Neural progenitor cell (in vitro differentiated cells): Measurements from ENCODE around the gene PTPRK. TPM values are rescaled to one million over a fixed set of nuclear protein-coding genes. Genes with fewer than 3 reads are reported as not detected.
A peak's percentile ranks its signal among the peaks of the same experiment; 100 is the strongest.

Source experiments
- DNase-seq: peaks from one replicate; pipeline ENCODE4 v3.0.0-alpha.2; 2016; ENCODE audit warnings: low spot score
- H2AFZ ChIP-seq: fragments of 200-600 bp; sonication (generic); replicated peaks from 2 replicates; pipeline ENCODE4 v1.6.1; 2016; ENCODE audit warnings: antibody characterized with exemption
- H3F3A ChIP-seq: fragments of 200-600 bp; sonication (generic); 2 replicates; pipeline ENCODE4 v1.6.1; 2016; ENCODE audit warnings: antibody characterized with exemption, low read depth
- H3K27ac ChIP-seq: fragments of 200-600 bp; sonication (generic); 2 replicates; pipeline ENCODE4 v1.5.1; 2016; ENCODE audit warnings: mild to moderate bottlenecking
- H3K27me3 ChIP-seq: fragments of 200-600 bp; sonication (generic); 2 replicates; pipeline ENCODE4 v1.6.1; 2016; ENCODE audit warnings: mild to moderate bottlenecking, moderate library complexity
- H3K36me3 ChIP-seq: fragments of 200-600 bp; sonication (generic); 2 replicates; pipeline ENCODE4 v1.5.1; 2016
- H3K4me1 ChIP-seq: fragments of 200-600 bp; sonication (generic); 2 replicates; pipeline ENCODE4 v1.6.1; 2016; ENCODE audit warnings: mixed run types
- H3K4me2 ChIP-seq: fragments of 200-600 bp; sonication (generic); 2 replicates; pipeline ENCODE4 v1.6.1; 2016
- H3K4me3 ChIP-seq: fragments of 200-600 bp; sonication (generic); 2 replicates; pipeline ENCODE4 v1.5.1; 2016
- H3K79me2 ChIP-seq: fragments of 200-600 bp; sonication (generic); 2 replicates; pipeline ENCODE4 v1.6.1; 2016; ENCODE audit warnings: low read depth
- H3K9ac ChIP-seq: fragments of 200-600 bp; sonication (generic); 2 replicates; pipeline ENCODE4 v1.6.1; 2016
- H3K9me3 ChIP-seq: fragments of 200-600 bp; sonication (generic); 2 replicates; pipeline ENCODE4 v1.5.1; 2016; ENCODE audit warnings: low read depth
- H4K20me1 ChIP-seq: fragments of 200-600 bp; sonication (generic); 2 replicates; pipeline ENCODE4 v1.6.1; 2016; ENCODE audit warnings: low read depth
- H3K27ac Mint-ChIP-seq: 3 replicates; pipeline ENCODE4 v1.8.0; 2021; ENCODE audit warnings: mixed read lengths
- H3K27me3 Mint-ChIP-seq: 2 replicates; pipeline ENCODE4 v1.8.0; 2022; ENCODE audit warnings: low read depth, mild to moderate bottlenecking, inconsistent platforms, moderate library complexity, mixed read lengths; ENCODE audit not compliant: insufficient read depth
- H3K36me3 Mint-ChIP-seq: 3 replicates; pipeline ENCODE4 v1.8.0; 2021; ENCODE audit warnings: mixed read lengths
- H3K4me1 Mint-ChIP-seq: 3 replicates; pipeline ENCODE4 v1.8.0; 2021; ENCODE audit warnings: mixed read lengths
- H3K4me3 Mint-ChIP-seq: 3 replicates; pipeline ENCODE4 v1.8.0; 2021; ENCODE audit warnings: mild to moderate bottlenecking, moderate library complexity, mixed read lengths
- H3K9me3 Mint-ChIP-seq: 3 replicates; pipeline ENCODE4 v1.8.0; 2020; ENCODE audit warnings: mixed read lengths
- EZH2 ChIP-seq: fragments of 200-600 bp; sonication (generic); IDR thresholded peaks from 2 replicates; pipeline ENCODE4 v1.6.1; 2017; ENCODE audit warnings: antibody characterized with exemption, mild to moderate bottlenecking, moderate library complexity
- EZH2phosphoT487 ChIP-seq: fragments of 200-600 bp; sonication (generic); IDR thresholded peaks from 2 replicates; pipeline ENCODE4 v1.6.1; 2017; ENCODE audit warnings: antibody characterized with exemption
- total RNA-seq: library from RNA; depleted of rRNA; stranded (reverse); fragments of >200 nt; gene quantifications from 2 replicates; pipeline ENCODE4 v1.2.3, GENCODE V29; 2015; ENCODE audit warnings: low replicate concordance
- TF ChIP-seq, protein P1 (sequence below): fragments of 200-600 bp; sonication (generic); IDR thresholded peaks from 2 replicates; pipeline ENCODE4 v1.5.1; 2017; ENCODE audit warnings: antibody characterized with exemption, mild to moderate bottlenecking

The PTPRK gene
- total RNA-seq, 1 donor from 2014 or later: 35.0 TPM

DNA sequence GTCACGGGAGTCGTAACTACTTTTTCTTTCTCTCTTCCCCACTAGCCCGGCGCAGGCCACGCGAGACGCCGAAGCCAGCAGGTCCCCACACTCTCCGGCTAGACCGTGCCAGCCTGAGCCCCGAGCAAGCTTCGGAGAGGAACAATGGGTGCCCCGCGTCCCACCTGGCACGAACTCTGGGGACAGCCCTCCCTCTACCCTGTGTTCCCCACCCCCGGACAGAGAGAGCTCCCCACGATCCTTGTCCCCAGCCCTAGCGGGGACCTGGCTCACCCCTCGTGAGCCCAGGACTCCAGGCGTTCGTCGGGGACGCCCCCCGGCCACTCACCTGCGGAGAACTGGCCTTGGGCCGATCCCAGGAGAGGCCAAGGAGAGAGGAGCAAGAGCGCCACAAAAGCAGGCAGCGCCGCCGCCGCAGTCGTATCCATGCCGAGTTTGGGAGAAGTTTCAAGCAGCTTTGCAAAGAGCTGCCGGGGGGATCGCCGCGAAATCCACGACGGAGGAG is 416 bp downstream of the PTPRK start:
- H3K4me1 ChIP-seq: peaks cover 14% of the 10 kb centered on the region
- peak overlapping the region; percentile 84 for H2AFZ ChIP-seq
- H3K4me3 ChIP-seq: peak overlapping the region; percentile 64
- H4K20me1 ChIP-seq: peaks cover 34% of the 10 kb centered on the region
- peaks cover 13% of the 10 kb centered on the region for H3F3A ChIP-seq
- no peaks in the 10 kb centered on the region for H3K36me3 ChIP-seq
- Mint-ChIP-seq H3K4me1 (peaks cover 33% of the 10 kb centered on the region), H3K27ac (peak overlapping the region; percentile 96), H3K4me3 (peak overlapping the region; percentile 97), H3K36me3 (no peaks in the 10 kb centered on the region), H3K27me3 (no peaks in the 10 kb centered on the region), H3K9me3 (no peaks in the 10 kb centered on the region)
- H3K4me2 ChIP-seq: peak overlapping the region; percentile 95
- H3K9ac ChIP-seq: peak overlapping the region; percentile 75
- no peaks in the 10 kb centered on the region for H3K27me3 ChIP-seq
- DNase-seq: no peak
- H3K9me3 ChIP-seq: no peaks in the 10 kb centered on the region
- no peak for TF ChIP-seq EZH2phosphoT487
- TF ChIP-seq EZH2: no peak
- TF ChIP-seq, protein P1, sequence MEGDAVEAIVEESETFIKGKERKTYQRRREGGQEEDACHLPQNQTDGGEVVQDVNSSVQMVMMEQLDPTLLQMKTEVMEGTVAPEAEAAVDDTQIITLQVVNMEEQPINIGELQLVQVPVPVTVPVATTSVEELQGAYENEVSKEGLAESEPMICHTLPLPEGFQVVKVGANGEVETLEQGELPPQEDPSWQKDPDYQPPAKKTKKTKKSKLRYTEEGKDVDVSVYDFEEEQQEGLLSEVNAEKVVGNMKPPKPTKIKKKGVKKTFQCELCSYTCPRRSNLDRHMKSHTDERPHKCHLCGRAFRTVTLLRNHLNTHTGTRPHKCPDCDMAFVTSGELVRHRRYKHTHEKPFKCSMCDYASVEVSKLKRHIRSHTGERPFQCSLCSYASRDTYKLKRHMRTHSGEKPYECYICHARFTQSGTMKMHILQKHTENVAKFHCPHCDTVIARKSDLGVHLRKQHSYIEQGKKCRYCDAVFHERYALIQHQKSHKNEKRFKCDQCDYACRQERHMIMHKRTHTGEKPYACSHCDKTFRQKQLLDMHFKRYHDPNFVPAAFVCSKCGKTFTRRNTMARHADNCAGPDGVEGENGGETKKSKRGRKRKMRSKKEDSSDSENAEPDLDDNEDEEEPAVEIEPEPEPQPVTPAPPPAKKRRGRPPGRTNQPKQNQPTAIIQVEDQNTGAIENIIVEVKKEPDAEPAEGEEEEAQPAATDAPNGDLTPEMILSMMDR: no peak
- H3K27ac ChIP-seq: peak overlapping the region; percentile 95
- H3K79me2 ChIP-seq: peaks cover 46% of the 10 kb centered on the region

DNA sequence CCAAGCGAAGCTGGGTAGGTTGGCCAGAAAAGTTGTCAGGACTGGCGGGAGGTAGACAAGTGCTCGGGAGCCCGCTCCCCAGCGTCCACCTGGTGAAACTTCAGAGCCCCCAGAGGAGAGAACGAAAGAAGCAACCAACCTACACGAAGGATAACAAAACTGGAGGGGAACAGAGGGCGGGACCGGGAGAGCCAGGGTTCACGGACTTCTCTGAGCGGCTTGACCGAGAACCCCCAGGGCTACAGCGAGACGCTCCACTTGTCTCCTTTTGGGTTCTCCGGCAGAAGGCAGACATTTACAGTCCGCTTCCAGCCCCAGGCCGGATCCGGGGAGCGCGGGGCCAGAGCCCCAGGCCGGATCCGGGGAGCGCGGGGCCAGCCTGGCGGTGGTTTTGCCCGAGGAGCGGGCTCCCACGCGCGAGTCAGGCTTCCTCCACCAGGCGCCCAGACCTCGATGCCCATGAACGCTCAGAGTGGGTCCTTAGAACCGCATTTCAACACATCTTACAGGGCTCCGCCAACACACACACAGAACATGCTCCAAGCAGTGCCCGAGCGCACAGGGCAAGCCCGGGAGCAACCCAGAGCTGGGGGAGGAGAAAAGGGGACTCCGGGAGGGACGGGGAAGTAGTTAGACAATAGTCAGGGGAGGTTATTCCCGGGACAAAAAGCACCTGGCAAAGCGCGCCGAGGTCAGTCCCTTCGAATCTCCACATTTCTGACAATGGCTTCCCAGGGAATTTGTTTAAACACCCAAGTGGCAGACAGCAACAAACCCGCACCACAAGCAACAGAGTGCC is 1.1 kb downstream of the PTPRK start:
- Histone ChIP-seq H3K4me2 (peak overlapping the region; percentile 95), H3K27ac (no peak overlapping the region), H3K36me3 (no peaks in the 10 kb centered on the region), H3K9ac (peak overlapping the region; percentile 75), H3F3A (peaks cover 13% of the 10 kb centered on the region), H3K79me2 (peaks cover 52% of the 10 kb centered on the region), H3K4me1 (peaks cover 9% of the 10 kb centered on the region), H4K20me1 (peaks cover 37% of the 10 kb centered on the region), H3K4me3 (peak overlapping the region; percentile 64), H3K27me3 (no peaks in the 10 kb centered on the region), H3K9me3 (no peaks in the 10 kb centered on the region), H2AFZ (peak overlapping the region; percentile 84)
- H3K4me3 Mint-ChIP-seq: peak overlapping the region; percentile 97
- H3K27ac Mint-ChIP-seq: peak overlapping the region; percentile 96
- no peaks in the 10 kb centered on the region for H3K9me3 Mint-ChIP-seq
- TF ChIP-seq, protein P1: peak; percentile 33
- TF ChIP-seq EZH2phosphoT487: no peak
- peak; percentile 37 for TF ChIP-seq EZH2
- peaks cover 29% of the 10 kb centered on the region for H3K4me1 Mint-ChIP-seq
- H3K36me3 Mint-ChIP-seq: no peaks in the 10 kb centered on the region
- H3K27me3 Mint-ChIP-seq: no peaks in the 10 kb centered on the region
- peak; percentile 78 for DNase-seq

DNA sequence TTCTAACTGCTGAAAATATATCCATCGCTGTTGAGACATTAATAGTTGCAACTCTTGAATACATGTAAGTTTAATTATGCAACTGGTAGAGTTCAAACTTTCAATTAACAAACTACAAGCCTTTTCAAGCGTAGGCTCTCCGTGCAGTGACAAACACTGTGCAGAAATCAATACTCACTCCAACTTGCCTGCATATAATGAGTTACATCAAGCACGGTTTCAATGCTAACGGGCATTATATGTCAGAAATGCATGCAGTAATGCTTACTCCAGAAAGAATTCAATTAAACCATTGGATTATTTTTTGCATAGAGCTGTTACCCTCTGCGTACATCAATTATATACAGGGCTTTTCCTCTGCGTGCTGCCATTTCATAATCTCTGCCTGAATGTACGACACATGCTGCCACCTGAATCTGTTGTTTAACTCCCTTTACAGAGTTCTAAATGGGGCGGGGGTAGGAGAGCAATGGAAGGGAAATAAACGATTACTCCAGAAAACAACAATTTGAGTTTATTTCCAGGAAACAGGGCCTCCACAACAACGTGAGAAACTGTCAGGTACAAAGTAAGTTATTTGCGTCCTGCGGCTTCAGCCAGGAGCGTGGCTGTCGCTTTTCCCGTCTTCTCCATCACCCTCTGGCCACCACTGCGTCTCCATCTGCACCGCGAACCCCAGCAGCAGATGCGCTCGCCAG is 1.8 kb downstream of the PTPRK start:
- H3K27me3 ChIP-seq: no peaks in the 10 kb centered on the region
- peaks cover 60% of the 10 kb centered on the region for H3K79me2 ChIP-seq
- Mint-ChIP-seq H3K27me3 (no peaks in the 10 kb centered on the region), H3K27ac (peak overlapping the region; percentile 76), H3K36me3 (no peaks in the 10 kb centered on the region), H3K4me1 (peaks cover 28% of the 10 kb centered on the region), H3K9me3 (no peaks in the 10 kb centered on the region), H3K4me3 (peak overlapping the region; percentile 97)
- H2AFZ ChIP-seq: peak overlapping the region; percentile 84
- no peak overlapping the region for H3K27ac ChIP-seq
- H3K9me3 ChIP-seq: no peaks in the 10 kb centered on the region
- H4K20me1 ChIP-seq: peaks cover 42% of the 10 kb centered on the region
- peak overlapping the region; percentile 64 for H3K4me3 ChIP-seq
- no peak overlapping the region for H3K9ac ChIP-seq
- DNase-seq: no peak
- H3K36me3 ChIP-seq: no peaks in the 10 kb centered on the region
- H3K4me2 ChIP-seq: peak overlapping the region; percentile 95
- H3F3A ChIP-seq: peaks cover 13% of the 10 kb centered on the region
- TF ChIP-seq EZH2phosphoT487: peak; percentile 26
- TF ChIP-seq EZH2: no peak
- peaks cover 9% of the 10 kb centered on the region for H3K4me1 ChIP-seq
